Placental pericyte (primary cell): ENCODE measurements around the gene OSBP2. TPM values are rescaled to one million over a fixed set of nuclear protein-coding genes. Genes with fewer than 3 reads are reported as not detected.
A peak's percentile ranks its signal among the peaks of the same experiment; 100 is the strongest.

Experiments
- small RNA-seq: library from RNA; depleted of rRNA; stranded (forward); fragments of <200 nt; gene quantifications from one replicate; pipeline ENCODE3, GENCODE V24; 2012; ENCODE audit warnings: low replicate concordance
- total RNA-seq: library from RNA; depleted of rRNA; stranded (reverse); fragments of >200 nt; gene quantifications from 2 replicates; pipeline ENCODE4 v1.2.3, GENCODE V29; 2012

Gene OSBP2, protein sequence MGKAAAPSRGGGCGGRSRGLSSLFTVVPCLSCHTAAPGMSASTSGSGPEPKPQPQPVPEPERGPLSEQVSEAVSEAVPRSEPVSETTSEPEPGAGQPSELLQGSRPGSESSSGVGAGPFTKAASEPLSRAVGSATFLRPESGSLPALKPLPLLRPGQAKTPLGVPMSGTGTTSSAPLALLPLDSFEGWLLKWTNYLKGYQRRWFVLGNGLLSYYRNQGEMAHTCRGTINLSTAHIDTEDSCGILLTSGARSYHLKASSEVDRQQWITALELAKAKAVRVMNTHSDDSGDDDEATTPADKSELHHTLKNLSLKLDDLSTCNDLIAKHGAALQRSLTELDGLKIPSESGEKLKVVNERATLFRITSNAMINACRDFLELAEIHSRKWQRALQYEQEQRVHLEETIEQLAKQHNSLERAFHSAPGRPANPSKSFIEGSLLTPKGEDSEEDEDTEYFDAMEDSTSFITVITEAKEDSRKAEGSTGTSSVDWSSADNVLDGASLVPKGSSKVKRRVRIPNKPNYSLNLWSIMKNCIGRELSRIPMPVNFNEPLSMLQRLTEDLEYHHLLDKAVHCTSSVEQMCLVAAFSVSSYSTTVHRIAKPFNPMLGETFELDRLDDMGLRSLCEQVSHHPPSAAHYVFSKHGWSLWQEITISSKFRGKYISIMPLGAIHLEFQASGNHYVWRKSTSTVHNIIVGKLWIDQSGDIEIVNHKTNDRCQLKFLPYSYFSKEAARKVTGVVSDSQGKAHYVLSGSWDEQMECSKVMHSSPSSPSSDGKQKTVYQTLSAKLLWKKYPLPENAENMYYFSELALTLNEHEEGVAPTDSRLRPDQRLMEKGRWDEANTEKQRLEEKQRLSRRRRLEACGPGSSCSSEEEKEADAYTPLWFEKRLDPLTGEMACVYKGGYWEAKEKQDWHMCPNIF
- total RNA-seq: 0.22 and 2.1 TPM in 2 replicates

GRCh38 chr22:30694640-30695350 is at the start of gene OSBP2:
Gene OSBP2 (plus strand): TSS chr22:30694874. CDS start chr22:30694910, 36 bp downstream.

GRCh38 chr22:30667494-30668385 is 26.9 kb upstream of the OSBP2 start, which contains the start of gene DUSP18:
Gene DUSP18 (minus strand): TSS chr22:30667875. CDS start chr22:30664003, 3,872 bp downstream.

Small RNA genes within 50 kb of the gene (small RNA-seq; reads per million reads assigned to genes)
- 2.5 reads per million, percentile 74 among the genes with 10 or more reads in this experiment for gene MIR3200

Other genes starting within 250 kb of the OSBP2 start
- not detected in 2 replicates for gene SEC14L3, start 222.9 kb upstream of the OSBP2 start, total RNA-seq
- gene SEC14L4, start 189.2 kb upstream of the OSBP2 start, total RNA-seq: under 0.01 TPM in 1 of 2 replicates, not detected in the other
- gene SEC14L6, start 148.1 kb upstream of the OSBP2 start, total RNA-seq: not detected in 2 replicates
- not detected in 2 replicates for gene GAL3ST1, start 120.2 kb upstream of the OSBP2 start, total RNA-seq
- gene PES1, start 103.0 kb upstream of the OSBP2 start, total RNA-seq: 87.3 and 108 TPM in 2 replicates
- gene TCN2, start 87.7 kb upstream of the OSBP2 start, total RNA-seq: 3.0 and 8.1 TPM in 2 replicates
- 7.2 and 18.6 TPM in 2 replicates for gene SLC35E4, start 59.1 kb upstream of the OSBP2 start, total RNA-seq
- gene DUSP18, start 27.0 kb upstream of the OSBP2 start, total RNA-seq: 11.4 and 21.8 TPM in 2 replicates